GM19043 (cell line): ENCODE measurements around the gene KLHL10.
"Not testable (repeated sequence)": the region's sequence is repeated elsewhere in the genome, so short reads cannot be mapped to it uniquely, and the experiment has no call there.

Source experiments
- ATAC-seq: cut with Tn5 transposase; IDR thresholded peaks from one replicate; pipeline ENCODE4 v1.9.1; 2021; ENCODE audit warnings: low read depth; ENCODE audit not compliant: unreplicated experiment

Gene KLHL10

GRCh38 chr17:41813152-41813680 is 24.4 kb upstream of the KLHL10 start:
- ATAC-seq, result no peak

DNA sequence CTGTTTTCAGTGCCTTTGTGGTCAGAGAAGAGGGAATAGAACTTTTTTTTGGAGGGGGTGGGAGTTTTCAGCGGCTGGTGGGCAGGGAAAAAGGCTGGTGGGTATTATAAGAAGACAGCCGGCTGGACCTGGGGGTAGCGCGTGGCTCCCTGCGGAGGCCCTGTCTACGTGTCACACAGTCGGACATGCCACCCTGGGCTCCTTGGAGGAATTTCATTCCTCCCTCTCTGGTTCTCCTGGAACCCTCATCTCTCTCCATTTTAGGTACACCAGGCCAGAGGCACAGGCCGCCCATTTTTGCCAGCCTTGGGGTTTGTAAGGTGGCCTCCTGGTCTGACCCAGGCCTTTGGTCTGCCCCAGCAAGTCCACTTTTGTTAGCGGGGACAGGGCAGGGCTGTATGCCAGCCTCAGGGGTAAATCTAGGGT is 23.9 kb upstream of the KLHL10 start:
- no peak for ATAC-seq

DNA sequence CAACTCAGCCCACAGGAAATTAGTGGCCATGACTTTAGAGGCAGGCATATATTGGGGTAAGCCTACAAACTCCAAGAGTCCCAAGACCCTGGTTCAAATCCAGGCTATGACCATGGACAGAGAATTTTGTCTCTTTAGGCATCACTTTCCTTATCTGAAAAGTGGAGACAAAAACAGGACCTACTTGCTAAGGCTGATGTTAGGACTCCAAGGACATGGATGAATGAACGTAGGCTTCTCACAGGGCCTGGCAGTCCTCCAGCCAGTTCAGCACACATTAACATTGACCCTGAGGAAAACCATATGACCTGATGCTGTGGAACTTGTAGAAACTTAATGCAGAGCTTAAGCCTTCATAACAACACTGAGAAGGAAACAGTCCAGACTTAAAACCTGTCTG is 23.4 kb upstream of the KLHL10 start:
- no peak for ATAC-seq

GRCh38 chr17:41816637-41817320 is 20.8 kb upstream of the KLHL10 start:
- no peak for ATAC-seq

GRCh38 chr17:41818024-41818423 is 19.6 kb upstream of the KLHL10 start:
- no peak for ATAC-seq

GRCh38 chr17:41821776-41822175 is 15.8 kb upstream of the KLHL10 start:
- ATAC-seq, result no peak

- ATAC-seq, result no peak
These were observed 15.1 kb upstream of the KLHL10 start for GRCh38 chr17:41822216-41823140.

- ATAC-seq, result no peak
These were observed 14.5 kb upstream of the KLHL10 start for GRCh38 chr17:41823141-41823524.

DNA sequence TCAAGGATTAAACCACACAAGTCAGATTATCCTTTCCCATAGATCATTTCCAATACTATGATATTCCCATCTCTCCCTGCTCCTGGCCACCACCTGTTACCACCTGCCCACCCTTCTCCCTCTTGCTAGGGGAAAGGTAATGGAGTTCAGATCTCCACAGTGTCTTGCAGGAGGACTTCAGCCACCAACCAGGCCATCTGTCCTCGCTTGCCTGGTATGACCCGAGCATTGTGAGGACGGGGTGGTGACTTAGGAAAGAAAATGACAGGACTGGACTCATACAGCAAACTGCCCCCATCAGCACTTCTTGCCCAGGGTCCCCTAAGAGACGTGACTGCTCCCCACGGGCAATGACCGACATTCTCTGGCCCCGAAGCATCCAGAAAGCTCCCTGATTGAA is 14.0 kb upstream of the KLHL10 start:
- no peak for ATAC-seq

DNA sequence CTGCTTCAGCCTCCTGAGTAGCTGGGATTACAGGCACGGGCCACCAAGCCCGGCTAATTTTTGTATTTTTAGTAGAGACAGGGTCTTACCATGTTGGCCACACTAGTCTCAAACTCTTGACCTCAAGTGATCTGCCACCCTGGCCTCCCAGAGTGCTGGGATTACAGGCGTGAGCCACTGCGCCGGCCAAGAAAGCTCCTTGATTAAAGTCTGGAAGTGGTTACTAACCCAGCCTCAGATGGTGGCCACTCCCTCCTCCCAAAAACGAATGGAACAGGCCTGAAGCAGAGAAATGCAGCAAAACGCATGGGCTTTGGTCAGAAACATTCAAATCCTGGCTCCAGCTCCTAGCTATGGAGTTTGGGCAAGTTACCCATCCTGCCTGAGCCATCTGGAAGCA is 13.5 kb upstream of the KLHL10 start:
- no peak for ATAC-seq

DNA sequence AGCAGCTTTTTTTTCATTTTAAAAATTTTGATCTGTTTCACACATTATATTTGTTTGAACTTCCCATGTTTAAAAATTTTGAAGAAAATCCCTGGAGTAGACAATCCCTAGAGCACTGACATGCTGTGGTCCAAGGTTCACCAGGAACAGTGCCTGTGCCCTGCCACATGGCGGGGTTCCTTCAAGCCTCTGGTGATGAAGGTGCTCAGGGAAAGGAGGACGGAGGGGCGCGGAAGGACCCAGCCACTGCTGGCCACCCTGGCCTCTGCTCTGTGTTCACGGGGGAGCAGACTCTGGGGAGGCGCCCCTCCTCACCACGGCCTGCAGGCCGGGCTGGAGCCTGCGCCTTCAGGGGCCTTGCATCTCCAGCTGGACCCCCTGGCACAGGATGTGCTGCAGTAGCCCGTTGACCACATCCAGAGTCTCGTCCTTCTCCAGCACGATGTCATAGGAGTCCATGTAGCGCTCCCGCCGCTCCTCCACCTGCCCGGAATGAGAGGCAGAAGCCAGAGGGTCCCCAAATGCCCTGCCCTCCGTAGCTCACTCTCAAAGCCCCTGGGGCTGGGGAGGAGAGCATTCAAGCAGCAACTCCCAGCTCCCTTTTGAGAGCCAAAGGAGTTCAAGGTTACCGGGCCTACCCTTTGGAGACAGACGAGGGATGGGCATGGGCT is 12.3 kb upstream of the KLHL10 start:
- ATAC-seq, result no peak

- ATAC-seq, result not testable (repeated sequence)
These were observed 7.7 kb upstream of the KLHL10 start for GRCh38 chr17:41829961-41830360.

DNA sequence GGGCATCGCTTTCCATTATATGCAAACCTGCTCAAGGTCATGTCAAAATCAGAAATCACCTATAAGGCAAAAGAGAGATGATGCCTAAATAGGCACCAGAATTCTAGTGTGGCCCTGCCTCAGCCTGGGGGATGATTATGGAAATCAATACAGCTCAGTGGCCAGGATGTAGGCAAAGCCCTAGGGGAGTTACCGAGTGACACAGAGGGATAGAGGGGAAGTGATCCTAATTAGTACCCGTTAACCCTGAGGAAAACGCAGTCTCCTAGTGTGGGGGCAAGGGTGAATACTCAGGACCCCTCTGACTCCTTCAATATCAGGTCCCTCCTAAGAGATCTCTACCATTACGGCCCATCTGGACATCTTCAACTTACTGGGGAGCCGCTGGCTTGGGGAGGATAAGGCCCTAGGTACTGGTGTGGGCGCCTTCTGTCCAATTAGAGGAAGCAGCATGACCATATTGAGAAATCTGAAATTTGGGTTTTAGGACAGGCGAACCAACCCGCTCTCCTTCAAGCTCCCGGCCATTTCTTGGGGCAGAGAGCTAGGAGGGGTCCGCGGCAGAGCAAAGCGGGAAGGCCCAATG is 2.3 kb upstream of the KLHL10 start:
- no peak for ATAC-seq

GRCh38 chr17:41835800-41836549 is 1.6 kb upstream of the KLHL10 start, which contains the start of gene NT5C3B:
NT5C3B (minus strand) TSS chr17:41836232; CDS start chr17:41836193, 39 bp downstream.
- ATAC-seq, result no peak

DNA sequence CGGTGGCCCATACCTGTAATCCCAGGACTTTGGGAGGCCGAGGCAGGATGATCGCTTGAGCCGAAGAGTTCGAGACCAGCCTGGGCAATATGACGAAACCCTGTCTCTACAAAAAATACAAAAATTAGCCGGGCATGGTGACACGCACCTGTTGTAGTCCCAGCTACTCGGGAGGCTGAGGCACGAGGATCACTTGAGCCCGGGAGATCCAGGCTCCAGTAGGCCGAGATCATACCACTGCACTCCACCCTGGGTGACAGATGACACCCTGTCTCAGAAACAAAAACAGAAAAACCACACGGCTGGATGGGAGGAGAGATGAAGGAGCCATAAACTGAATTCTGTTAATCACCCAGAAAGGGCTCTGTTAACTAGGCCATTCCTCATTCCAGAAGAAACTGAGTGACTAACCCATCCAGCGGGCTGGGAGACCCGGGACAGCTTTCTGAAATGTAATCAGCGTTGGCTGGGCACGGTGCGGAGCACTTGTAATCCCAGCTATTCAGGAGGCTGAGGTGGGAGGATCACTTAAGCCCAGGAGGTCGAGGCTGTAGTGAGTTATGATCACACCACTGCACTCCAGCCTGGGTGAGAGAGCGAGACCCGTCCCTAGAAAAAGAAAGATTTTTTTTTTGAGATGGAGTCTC is 952 bp upstream of the KLHL10 start:
- ATAC-seq, result no peak

GRCh38 chr17:41839448-41839847 is 1.8 kb downstream of the KLHL10 start:
- not testable (repeated sequence) for ATAC-seq

DNA sequence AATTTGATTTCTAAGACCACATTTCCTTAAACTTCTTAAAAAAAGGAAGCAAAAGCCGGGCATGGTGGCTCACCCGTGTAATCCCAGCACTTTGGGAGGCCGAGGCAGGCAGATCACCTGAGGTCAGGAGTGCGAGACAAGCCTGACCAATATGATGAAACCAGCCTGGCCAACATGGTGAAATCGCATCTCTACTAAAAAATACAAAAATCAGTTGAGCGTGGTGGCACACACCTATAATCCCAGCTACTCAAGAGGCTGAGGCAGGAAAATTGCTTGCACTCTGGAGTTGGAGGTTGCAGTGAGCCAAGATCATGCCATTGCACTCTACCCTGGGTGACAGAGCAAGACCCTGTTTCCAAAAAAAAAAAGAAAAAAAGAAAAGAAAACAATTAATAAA is 3.2 kb downstream of the KLHL10 start:
- not testable (repeated sequence) for ATAC-seq

- no peak for ATAC-seq
These were observed 7.3 kb downstream of the KLHL10 start for GRCh38 chr17:41844971-41845370.

DNA sequence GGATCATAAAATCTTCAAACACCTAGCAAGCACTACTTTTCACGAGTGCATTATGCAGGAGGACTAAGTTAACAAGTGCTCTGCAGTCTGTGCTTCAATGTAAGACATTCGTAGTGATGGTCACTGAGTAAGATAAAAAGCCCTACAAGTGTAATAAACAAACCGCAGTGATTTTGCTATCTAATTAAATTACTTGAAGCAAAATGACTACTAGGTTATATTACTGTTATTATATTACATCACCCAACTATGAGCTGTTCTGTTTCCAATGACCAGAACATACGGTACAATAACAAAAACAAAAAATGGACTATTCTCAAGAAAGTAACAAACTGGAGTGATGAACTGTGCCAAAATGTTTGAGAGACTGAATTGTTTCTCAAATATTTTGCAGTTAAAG is 11.2 kb downstream of the KLHL10 start:
- ATAC-seq, result no peak
